IPS DF 19.7 (cell line): ENCODE results near the gene TAX1BP1.

Experiments
- DNase-seq: peaks from one replicate; pipeline ENCODE4 v3.0.0-alpha.2; 2013; ENCODE audit warnings: low read depth, low spot score

The TAX1BP1 gene

DNA sequence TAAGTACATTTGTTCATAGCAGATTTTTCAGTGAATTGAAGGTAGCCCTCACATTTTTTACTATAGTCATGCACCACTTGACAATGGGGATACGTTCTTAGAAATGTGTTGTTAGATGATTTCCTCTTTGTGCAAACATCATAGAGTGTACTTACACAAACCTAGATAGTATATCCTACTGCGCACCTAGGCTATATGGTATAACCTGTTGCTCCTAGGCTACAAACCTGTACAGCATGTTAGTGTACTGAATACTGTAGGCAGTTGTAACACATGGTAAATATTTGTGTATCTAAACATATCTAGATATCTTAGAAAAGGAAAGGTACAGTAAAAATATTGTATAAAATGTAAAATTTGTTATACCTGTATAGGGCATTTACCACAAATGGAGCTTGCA lies 41.2 kb downstream of the TAX1BP1 start:
- DNase-seq = no peak

DNA sequence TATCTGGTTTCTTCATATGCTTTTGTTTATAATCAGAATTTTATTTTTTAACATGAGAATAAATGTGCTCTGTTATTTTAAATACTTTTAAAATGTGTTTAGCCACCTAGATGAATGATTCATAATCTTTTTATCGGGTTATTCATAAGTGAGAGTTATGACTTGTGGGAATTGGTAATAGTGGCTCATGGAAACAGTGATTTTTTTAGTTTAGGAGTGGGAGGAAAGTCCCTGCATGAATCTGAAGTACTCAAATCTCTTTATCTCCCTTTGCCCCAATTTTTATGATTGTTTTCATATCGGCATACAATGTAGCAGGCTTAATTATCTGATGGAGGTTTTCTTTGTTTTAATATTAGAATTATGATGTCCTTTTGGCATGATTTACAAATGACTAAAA lies 42.9 kb downstream of the TAX1BP1 start:
- no peak for DNase-seq

DNA sequence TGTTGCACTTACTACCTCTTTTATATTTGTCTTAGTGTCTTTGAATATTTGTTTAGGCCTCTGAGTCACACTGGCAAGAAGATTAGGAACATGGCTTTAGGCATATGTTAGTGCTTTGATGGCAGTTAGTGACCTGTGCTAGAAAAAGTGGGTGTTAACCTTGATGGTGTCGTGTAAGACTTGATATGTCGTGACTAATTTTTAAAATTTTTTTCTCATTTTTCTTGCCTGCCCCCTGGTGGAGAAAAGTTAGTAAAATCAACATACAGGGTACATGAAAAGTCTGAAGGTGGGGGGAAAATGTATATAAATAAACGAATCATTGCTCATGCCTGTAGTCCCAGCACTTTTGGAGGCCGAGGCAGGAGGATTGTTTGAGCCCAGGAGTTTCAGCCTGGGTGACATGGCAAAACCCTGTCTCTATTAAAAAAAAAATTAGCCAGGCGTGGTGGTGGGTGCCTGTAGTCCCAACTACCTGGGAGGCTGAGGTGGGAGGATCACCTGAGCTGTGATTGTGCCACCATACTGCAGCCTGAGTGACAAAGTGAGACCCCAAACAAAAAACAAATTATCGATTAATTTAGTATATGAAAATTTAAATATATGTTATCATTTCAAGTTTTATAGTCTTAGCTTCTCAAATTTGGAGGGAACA lies 44.6 kb downstream of the TAX1BP1 start:
- DNase-seq = peak; percentile 5

DNA sequence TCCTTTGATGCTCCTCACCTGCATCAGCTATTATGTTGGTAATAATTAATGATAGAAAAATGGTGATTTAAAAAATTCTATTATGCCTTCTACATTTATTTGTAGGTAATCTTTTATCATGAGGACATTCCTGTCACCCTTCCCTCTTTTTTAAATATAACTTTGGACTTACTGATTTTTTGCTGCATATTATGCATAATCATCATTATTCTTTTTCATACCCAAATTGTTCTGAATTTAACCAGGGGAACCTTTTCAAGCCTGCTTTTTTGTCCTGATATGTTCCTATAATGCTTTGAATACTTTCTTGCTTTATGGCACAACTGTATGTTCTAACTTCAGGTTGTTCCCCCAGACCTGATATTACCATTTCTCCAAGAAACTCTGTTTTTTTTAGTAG lies 48.5 kb downstream of the TAX1BP1 start:
- DNase-seq = no peak

DNA sequence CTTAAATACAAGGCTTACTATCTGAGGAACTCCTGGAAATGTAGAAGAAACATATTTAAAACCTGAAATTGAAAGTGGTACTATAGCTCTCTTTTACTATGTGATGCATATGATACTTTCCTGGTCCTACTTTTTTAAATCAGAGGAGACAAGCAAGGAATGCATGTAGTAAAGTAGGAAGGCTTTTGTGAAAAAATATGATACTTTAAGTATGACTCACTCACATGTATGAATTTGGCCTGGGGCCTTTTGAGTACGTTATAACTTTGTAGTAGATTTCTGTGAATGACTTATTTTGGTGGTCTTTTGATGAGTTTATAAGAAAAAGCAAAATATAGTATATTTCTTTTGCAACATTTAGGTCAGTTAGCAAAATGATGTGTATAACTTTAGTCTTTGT lies 53.8 kb downstream of the TAX1BP1 start:
- no peak for DNase-seq

DNA sequence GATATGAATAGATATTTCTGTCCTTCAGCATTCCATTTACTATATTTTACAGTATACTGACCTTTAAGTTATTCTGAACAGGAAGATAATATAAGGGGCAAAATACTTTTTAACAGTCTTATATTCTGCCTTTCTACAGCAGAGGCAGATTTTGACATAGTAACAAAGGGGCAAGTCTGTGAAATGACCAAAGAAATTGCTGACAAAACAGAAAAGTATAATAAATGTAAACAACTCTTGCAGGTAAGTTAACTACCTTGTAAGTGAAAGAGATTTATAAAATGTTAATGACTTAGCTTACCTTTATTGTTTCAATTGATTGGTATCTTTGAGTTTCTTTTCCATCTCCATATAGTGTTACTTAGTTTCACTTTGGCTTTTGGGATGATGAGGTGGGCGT lies 56.0 kb downstream of the TAX1BP1 start:
- no peak for DNase-seq

DNA sequence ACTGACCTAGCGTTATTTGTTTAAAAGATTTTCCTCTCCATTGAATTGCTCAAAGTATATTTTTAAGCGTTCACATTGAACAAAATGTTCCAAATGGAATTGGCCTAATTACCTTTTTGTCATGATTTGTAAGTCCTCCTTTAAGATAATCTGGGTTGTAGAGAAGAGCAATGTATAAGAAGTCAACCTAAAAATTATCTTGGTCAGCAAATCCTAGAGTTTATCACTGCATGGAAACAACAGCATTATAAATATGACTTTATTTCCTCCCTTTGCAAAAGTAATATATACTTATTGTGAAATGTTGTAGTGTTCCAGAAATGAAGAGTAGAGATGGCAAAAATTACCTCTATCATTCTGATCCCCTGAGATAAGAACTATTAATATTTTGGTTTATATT lies 59.2 kb downstream of the TAX1BP1 start:
- no peak for DNase-seq

DNA sequence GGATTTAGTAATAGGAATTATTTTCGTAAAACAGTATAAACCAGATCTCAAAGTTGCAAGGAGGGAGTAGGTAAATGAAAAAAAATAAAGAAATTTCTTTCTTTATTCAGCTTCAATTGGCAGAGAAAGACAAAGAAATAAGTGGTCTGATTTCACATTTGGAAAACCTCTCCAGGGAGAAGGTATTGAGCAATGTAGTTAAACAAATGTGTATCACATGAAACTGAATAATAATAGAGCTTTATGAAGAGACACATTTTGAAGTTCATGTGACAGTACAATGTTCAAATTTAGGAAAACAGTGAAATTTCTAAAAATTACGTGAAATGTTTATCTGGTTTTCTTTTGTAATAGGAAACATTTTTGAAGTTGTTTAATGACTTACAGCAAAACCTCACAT lies 63.0 kb downstream of the TAX1BP1 start:
- no peak for DNase-seq

DNA sequence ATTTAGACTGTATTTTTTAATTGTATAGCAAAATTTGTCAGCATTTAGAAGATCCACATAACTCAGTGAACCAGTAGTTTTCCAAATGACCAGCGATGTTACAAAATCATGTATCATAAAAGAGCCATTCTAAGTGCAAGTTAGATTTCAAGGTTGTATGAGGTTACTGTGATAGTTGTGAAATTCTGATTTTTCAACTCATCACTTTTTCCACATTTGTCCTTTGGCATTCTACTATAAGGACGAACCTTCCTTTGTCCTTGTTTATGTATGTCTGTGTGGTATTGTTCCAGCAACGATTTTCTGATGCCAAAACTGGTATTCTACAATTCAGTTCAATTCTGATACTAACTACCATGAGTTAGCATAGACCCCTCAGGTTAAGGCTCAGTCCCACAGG lies 64.2 kb downstream of the TAX1BP1 start:
- no peak for DNase-seq

DNA sequence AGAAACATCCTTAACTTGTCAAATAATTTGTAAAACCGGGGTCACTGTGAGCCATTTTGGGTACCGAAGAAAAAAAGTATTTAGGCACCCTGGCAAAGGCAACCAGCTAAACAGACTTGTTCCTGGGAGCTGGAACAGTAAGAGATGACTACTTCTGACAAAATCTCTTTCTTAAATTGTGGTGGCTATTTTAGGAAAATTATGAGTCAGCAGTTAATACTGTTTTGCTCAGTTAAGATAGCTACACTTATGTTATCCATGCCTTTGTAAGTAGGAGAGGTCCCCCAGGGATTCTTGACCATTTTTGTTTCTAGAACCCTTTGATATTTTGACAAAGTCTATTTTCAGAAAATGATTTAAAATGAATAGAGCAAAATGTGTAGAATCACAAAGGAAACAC lies 68.7 kb downstream of the TAX1BP1 start:
- DNase-seq = no peak

DNA sequence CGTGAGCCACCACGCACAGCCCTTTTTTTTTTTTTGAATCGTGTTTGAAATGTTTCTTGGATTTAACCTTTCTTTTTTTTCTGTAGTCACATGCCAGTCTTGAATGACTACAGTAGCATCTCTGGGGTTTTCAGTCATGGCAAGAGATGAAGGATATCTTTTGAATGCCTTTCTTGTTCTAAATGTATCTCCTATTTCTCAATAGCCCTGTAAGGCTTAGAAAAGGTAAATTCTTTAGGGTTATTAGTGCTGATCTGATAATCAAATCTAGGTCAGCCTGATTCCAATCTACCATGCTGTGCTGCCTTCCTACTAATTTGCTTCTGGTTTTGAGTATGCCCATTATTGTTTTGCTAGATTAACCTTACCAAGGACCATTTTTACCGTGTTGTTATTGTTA lies 70.2 kb downstream of the TAX1BP1 start:
- no peak for DNase-seq

DNA sequence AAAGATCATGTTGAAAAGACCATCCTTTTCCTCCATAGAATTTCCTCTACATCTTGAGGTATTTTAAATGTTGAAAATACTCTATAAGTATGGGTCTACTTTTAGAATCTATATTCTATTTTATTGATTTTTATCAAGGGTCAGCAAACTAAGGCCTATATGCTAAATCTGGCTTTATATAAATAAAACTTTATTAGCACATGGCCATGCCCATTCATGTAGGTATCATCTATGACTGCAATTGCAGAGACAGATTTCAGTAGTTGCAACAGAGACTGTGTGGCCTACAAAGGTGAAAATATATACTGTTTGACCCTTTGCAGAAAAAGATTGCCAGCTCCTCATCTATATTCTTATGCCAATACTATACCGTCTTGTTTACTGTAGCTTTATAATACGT lies 72.7 kb downstream of the TAX1BP1 start:
- no peak for DNase-seq

DNA sequence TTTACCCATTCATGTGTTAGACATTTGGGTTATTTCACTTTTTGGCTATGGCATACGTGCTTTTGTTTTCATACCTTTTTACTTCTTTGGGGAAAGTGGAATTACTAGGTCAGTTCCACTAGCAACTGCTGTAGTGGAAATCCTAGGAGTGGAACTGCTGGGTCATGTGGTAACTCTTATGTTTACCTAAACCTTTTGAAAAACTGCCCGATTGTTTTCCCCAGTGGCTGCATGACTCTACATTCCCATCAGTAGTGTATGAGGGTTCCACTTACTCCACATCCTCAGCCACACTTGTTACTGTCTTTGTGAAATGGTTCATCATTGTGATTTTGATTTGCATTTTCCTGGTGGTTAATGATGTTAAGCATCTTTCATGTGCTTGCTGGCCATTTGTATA lies 82.3 kb downstream of the TAX1BP1 start:
- no peak for DNase-seq

DNA sequence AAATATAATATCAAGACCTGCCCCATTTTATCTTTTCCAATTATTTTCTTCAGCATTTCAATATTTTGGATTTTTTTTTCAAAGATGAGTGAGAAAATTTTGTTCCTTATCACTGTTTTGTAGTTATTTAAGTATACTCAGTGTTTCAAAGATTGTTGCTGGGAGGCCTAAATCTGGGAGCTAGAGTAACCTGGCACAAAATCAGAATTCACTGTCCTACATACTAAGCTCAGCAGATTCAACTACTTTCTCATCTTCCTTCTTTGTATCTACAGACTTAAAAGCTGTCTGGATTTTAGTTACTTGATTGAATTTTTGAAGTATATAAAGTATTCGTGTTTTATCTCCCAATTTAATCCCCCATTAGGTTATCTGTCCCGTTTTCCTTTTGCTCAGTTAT lies 85.9 kb downstream of the TAX1BP1 start:
- DNase-seq = no peak

DNA sequence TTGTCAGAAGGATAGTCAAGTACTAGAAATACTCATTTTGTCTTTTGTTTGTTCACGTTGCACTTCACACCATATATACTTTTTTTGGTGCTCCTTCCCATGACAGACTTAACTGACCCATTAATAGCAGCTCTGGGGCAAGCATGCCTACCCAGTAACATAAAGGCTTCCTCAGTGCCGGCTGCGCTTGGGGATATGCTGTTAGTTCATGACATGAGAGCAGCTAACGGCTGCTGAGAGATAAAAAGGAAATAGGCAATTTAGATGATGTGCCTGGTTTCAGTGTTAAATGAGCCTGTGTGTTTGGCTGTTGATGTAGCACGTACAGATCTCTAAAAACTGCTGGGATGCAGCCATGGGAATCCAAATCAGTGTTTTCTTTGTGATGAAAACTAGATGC lies 86.4 kb downstream of the TAX1BP1 start:
- no peak for DNase-seq

DNA sequence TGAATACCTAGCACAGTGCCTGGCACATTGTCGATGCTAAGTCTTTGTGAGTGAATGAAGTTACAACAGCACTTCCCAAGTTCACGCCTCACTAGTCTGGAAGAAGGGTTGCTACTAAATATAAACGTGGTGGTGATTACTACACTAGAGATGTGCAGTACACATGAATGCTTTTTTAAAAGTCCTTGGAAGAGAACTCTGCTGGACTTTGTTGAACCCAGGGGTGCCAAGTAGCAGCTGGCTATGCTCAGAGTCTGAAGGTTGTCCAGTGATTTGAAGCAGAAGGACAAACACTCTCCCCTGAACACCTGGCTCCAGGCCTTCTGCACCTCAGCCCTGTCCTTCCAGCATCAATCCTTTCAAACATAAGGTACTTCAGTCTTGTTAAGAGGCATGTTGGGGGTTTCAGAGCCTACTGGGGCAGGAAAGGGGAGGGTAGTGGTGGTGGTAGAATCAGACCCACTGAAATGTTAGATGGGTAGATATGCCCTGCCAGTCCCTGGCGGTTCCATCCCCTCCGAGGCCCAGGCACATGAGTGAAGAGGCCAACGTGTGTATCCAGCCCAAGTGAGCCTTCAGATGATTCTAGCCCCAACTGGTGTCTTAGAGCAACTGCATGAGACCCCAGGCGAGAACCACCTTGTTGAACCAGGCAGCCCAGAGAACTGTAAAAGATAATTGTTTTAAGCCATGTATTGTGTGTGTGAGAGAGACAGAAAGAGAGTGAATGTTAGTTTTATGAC lies 94.4 kb downstream of the TAX1BP1 start:
- no peak for DNase-seq

DNA sequence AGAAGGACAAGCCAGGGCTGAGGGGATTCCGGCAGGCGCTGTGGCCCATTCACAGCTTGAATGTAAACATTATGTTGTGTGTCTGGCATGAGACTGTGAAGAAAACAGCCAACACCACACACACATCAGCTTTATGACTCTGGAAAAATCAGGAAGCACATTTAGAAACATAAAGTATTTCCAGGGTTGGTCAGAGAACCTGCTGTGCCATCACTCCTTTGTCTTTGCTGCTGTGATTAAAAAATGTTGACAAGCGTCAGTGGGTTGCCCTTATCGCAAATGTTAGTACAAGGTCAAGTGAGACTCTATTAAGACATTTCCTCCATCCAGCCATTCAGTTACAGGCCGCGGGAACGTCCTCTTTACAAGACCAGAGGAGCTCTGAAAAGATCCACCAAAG lies 95.4 kb downstream of the TAX1BP1 start:
- DNase-seq = no peak

DNA sequence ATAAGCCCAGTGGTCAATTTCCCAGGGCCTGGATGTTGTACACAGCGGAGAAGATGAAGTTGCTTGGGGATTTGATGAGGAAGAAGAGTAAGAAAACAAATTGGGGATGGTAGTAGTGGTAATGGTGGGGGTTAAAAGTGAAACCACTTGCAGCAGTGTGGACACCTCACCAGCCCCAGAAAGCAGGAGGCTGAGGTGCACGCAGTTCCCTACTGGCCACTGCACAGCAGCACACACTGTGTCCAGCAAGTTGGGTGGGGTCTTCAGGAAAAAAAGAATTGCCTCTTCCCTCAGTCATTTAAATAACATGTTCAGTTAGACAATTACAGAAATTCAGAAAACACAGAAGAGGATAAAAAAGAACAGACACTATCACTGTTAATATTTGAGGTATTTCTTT lies 96.6 kb downstream of the TAX1BP1 start:
- no peak for DNase-seq

DNA sequence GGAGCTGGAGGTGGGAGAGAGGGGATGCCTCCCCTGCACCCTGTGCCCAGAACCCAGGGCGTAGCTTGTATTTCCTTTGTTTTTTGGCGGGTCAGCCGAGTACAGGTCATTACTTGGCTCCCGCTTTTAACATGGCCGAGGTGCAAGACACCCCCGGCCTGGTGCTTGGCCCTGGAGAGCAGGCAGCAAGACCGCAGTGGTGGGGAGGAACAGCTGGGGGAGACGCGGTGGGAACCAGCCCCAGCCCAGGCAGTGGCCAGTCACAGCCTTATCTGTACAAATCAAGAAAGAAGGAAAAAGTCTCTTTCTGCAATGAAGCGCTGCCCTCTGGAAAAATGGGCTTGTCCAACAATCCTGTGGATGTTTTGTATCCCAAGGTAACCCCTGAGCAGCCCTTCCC lies 99.1 kb downstream of the TAX1BP1 start:
- no peak for DNase-seq

DNA sequence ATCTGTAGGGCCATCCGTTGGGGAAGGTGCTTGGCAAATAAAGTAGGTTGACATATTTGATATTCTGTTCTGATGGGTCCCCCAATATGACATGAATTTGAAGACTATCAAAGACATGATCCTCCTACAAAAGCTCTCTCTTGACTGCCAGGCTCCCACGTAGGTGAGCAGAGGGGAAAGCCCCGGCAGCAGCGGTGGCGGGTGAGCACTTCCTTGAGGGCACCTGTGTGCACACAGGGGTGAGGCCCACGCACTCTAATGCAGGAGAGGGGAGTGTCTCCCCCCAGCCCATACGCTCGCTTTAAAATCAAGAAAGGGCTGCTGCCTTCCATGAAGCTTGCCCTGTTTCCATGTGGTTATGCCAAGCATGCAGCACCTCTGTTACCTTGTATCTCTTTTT lies 100.4 kb downstream of the TAX1BP1 start:
- no peak for DNase-seq

DNA sequence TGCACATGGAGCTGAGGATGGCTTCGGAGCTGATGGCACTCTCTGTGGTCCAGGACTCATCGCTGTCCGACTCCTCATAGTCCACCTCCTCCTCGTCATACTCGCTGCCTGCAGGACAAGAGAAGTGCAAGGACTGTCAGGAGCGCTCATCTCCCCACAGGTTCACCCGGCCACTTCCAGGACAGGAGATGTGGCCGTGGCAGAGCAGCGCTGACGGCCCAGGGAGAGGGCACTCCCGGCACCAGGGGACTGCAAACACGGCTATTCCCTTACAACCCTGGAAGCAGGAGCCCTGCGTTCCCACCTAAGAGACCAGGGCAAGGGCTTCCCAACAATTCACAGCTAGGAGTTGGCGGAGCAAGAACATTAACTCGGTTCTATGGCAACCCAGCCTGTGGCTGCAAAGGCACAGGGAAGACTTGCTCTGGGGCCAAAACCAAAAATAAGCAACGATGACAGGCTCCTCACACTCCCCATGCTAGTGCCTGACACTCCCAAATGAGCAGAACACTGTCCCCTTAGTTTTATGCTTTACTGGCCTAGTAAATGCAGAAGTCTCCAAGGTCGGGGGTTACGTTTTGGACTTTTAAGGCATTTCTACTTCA lies 100.9 kb downstream of the TAX1BP1 start:
- DNase-seq = no peak

DNA sequence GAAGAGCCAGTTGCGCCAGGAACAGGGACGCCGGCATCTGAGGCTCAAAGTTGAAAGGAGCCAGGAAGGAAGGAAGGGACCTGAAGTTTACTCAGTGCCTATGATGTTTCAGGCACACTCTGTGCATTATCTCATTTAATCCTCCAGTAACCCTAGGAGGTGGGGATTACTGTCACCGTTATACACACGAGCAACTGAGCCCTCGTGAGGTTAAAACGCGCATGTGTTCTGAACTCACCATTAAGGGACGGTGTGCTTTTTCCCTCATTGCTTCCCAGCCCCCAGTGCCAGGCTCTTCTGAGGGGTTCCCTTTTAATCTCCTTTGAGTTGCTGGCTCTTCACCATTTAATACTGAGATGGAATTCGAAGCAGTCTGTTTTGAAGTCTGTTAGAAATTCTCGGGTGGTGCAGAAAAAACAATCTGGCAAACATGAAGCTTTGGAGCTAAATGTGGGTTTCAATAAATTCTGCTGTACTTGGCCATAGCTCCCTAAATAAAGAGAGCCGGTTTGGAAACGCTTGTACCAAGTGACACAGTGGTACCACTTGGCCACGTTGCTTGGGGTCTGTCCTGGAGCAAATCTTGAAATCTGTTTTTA lies 102.2 kb downstream of the TAX1BP1 start:
- no peak for DNase-seq

DNA sequence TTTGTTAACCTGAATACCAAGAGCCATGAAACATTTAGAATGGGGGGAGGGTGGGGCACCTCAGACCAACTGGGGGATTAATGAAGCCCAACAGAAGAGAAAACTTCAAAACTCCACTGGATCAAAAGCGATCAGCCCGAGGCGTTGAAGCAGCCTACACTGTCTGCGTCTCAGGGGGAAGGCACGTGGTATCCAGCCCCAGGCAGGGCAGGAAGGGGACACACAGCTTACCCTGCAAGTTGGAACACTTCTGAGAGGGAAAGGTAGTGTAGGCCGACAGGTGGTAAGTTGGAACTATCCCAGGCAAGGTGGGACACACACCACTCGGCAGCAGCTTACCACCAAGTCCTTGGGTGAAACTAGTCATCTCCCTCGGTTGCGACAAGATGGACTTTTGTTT lies 102.9 kb downstream of the TAX1BP1 start:
- DNase-seq = no peak
